ENCODE data around the gene IRS1. TPM values are rescaled to one million over a fixed set of nuclear protein-coding genes. Genes with fewer than 3 reads are reported as not detected.

Gene IRS1
- total RNA-seq, 2 experiments from 2014 or later = 4.5 to 5.8 TPM

DNA sequence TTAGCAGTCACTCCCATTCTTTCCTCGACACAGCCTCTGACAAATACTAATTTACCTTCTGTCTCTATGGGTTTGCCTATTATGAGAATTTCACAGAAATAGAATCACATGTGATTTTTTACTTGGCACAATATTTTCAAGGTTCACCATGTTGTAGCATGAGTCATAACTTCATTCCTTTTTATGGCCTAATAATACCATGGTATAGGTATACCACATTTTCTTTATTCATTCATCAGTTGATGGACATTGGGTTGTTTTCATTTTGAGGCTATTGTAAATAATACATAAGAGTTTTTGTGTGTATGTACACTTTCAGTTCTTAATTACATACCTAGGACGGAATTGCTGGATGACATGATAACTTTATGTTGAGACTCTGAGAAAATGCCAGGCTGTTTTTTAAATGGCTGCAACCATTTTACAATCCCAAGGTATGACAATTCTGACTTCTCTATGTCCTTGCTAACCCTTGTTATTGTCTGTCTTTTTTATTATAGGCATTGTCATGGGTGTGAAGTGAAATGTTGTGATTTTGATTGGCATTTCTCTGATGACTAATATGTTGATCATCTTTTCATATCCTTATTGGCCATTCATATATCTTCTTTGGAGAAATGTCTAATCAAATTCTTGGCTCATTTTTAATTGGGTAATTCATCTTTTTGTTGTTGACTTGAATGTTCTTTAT, 87.9 kb downstream of the IRS1 start:
- Mint-ChIP-seq H3K27me3 (peaks cover 8% of the 10 kb centered on the region), H3K27ac (no peak overlapping the region), H3K9me3 (ENCODE audit: low read depth) (no peaks in the 10 kb centered on the region), H3K4me1 (no peaks in the 10 kb centered on the region), H3K4me3 (no peak overlapping the region), H3K36me3 (no peaks in the 10 kb centered on the region)
- CTCF ChIA-PET = interaction anchor here (1.2 kb wide), 1 partner anchor 31 kb away, joined by 3 read pairs; no protein-coding TSS in a partner anchor
- DNase-seq (no peak), ATAC-seq (no peak)

DNA sequence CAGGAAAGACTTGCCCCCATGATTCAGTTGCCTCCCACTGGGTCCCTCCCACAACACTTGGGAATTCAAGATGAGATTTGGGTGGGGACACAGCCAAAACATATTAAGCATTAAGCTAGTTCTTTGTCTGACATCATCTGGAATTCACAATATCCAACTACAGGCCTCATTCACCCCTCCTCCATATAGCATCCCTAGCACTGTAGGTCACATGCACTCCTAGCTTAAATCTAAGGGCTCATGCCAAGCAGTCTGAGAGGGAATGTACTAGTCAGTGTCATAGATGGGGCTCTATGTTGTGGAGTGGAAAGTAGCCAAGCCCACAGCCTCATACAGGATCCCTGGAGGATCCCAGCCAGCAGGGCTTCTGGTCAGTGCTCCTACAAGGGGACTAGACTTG, 92.1 kb downstream of the IRS1 start:
- Mint-ChIP-seq H3K27me3 (peaks cover 8% of the 10 kb centered on the region), H3K27ac (no peak overlapping the region), H3K4me1 (no peaks in the 10 kb centered on the region), H3K4me3 (no peak overlapping the region), H3K36me3 (no peaks in the 10 kb centered on the region), H3K9me3 (ENCODE audit: low read depth) (peaks cover 2% of the 10 kb centered on the region)
- DNase-seq (no peak), ATAC-seq (no peak)
- CTCF ChIA-PET = no interaction called here

DNA sequence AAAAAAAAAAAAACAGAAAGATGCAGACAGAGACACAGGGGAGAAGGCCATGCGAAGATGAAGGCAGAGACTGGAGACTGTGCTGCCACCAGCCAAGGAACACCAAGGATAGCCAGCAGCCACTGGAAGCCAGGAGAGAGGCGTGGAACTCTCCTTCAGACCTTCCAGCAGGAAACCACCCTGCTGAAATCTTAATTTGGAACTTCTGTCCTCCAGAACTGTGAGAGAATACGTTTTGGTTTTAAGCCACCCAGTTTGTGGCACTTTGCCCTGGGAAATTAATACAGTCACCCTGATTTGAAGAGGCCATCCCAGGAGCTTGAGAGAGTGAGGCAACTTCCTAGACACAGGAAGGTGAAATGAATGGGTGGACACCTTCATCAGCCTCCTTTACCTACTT, 93.7 kb downstream of the IRS1 start:
- H3K9me3 Mint-ChIP-seq (ENCODE audit: low read depth) = peaks cover 2% of the 10 kb centered on the region
- CTCF ChIA-PET = interaction anchor here (0.7 kb wide), 1 partner anchor 27 kb away, joined by 3 read pairs; no protein-coding TSS in a partner anchor
- DNase-seq (no peak), ATAC-seq (no peak)
- H3K27ac Mint-ChIP-seq = no peak overlapping the region
- no peaks in the 10 kb centered on the region for H3K36me3 Mint-ChIP-seq
- peaks cover 4% of the 10 kb centered on the region for H3K4me1 Mint-ChIP-seq
- H3K4me3 Mint-ChIP-seq = no peak overlapping the region
- peaks cover 11% of the 10 kb centered on the region for H3K27me3 Mint-ChIP-seq

DNA sequence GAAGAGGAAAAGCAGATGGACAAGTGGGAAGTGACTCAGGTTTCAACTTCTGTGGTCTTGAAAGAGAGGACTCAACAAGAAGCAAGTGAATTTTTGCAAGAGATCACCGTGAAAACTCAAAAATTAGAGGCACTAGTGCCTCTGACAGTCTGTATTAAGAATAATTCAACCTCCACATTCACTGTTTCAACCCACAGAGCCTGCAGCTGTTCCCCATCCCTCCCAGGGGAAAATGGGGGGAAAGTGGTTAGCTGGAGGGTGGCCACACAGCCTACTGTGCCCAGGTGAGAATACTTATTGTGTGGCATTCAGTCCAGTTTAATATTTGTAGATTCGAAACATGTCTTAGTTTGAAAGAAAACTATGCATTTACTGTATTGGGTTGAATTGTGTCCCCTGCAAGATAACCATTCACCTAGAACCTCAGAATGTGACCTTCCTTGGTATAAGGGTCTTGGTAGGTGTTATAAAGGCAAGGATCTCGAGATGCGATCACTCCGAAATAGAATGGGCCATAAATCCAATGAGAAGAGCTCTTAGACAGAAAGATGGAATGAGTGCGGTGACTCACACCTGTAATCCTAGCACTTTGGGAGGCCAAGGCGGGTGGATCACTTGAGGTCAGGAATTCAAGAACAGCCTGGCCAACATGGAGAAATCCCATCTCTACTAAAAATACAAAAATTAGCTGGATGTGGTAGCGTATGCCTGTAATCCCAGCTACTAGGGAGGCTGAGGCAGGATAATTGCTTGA, 94.3 kb downstream of the IRS1 start:
- Mint-ChIP-seq H3K4me3 (no peak overlapping the region), H3K4me1 (peaks cover 5% of the 10 kb centered on the region), H3K36me3 (no peaks in the 10 kb centered on the region), H3K9me3 (ENCODE audit: low read depth) (peaks cover 2% of the 10 kb centered on the region), H3K27me3 (peaks cover 12% of the 10 kb centered on the region), H3K27ac (no peak overlapping the region)
- CTCF ChIA-PET = interaction anchor here (0.7 kb wide), 1 partner anchor 28 kb away, joined by 3 read pairs; no protein-coding TSS in a partner anchor
- DNase-seq (no peak), ATAC-seq (no peak)

DNA sequence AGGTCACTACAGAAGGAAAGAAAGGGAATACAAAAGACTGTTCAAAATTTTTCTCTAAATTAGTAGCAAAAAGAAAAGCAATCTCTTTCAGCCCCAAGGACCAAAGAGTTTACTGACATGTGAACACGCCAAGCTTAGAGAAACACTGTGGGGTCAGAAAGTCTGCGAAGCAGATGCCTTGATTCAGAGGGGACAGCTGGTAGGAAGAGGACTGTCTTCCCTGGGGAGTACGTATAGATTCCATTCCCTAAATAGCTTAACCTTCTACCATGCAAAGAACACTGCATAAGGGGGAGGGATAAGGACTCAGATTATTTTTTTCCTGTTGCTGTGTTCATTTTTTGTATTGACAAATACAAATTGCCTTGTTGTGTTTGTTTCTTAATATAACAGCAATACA, 96.1 kb downstream of the IRS1 start:
- Mint-ChIP-seq H3K4me1 (peaks cover 5% of the 10 kb centered on the region), H3K9me3 (ENCODE audit: low read depth) (peaks cover 2% of the 10 kb centered on the region), H3K27ac (no peak overlapping the region), H3K27me3 (peaks cover 12% of the 10 kb centered on the region), H3K4me3 (no peak overlapping the region), H3K36me3 (no peaks in the 10 kb centered on the region)
- ATAC-seq = no peak
- no peak for DNase-seq
- CTCF ChIA-PET = no interaction called here

DNA sequence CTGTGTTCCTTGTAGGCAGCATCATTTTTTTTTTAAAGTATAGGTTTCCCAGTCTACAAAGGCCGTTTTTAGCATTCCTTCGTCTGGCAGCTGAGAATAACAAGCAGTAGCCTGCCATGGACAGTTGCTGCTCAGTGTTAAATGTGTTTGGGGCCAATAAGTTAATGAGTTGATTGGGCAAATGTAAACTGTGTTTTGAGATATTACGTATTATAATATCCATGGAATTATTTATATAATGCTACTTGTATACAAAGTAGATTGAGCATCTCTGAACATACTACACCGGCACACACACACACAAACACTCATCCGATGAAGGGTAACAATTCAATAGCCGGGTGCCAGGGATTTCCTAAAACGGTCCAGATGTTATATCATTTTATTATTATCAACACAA, 97.2 kb downstream of the IRS1 start:
- Mint-ChIP-seq H3K27ac (no peak overlapping the region), H3K36me3 (no peaks in the 10 kb centered on the region), H3K4me1 (peaks cover 5% of the 10 kb centered on the region), H3K4me3 (no peak overlapping the region), H3K9me3 (ENCODE audit: low read depth) (peaks cover 2% of the 10 kb centered on the region), H3K27me3 (peaks cover 12% of the 10 kb centered on the region)
- CTCF ChIA-PET = no interaction called here
- no peak for DNase-seq
- no peak for ATAC-seq

DNA sequence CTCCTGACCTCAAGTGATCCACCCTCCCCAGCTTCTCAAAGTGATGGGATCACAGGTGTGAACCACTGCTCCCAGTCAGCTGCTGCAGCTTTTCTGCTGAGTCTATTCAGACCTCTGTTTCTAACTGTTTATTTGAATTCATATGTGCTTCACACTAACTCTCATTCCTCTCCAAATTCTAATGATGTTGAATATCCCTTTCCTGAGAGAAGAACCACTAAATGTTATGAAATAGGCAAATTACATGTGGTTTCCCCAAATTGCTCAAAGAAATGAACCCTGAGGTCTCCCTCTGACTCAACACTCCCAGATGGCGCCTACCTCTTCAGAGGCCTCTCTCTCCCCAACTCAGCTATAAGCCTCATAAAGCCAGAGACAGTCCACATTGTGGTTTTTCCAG, 98.6 kb downstream of the IRS1 start:
- Mint-ChIP-seq H3K27me3 (peaks cover 12% of the 10 kb centered on the region), H3K4me1 (peaks cover 5% of the 10 kb centered on the region), H3K9me3 (ENCODE audit: low read depth) (peaks cover 2% of the 10 kb centered on the region), H3K4me3 (no peak overlapping the region), H3K27ac (no peak overlapping the region), H3K36me3 (no peaks in the 10 kb centered on the region)
- ATAC-seq (no peak), DNase-seq (no peak)
- CTCF ChIA-PET = no interaction called here

DNA sequence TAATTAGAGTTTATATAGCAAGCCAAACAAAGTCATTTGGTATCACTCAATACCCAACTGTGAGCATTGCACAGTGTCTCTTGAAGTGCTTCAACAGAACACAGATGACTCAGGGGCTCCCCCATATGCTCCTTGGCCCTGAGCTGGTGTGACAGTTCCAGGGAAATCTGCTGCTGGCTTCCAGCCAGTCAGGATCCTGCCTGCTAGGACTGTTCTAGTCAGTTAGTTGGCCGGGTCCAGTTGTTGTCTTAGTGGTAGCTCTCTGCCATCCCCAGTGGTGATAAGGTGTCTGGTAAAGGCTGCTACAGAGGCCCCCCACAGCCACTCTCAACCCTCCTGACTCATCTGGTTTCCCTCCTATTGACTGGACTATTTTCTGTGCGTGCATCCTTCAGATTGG, 100.3 kb downstream of the IRS1 start:
- H3K4me1 Mint-ChIP-seq = peaks cover 5% of the 10 kb centered on the region
- ATAC-seq (no peak), DNase-seq (no peak)
- CTCF ChIA-PET = no interaction called here
- H3K27ac Mint-ChIP-seq = no peak overlapping the region
- no peaks in the 10 kb centered on the region for H3K9me3 Mint-ChIP-seq (ENCODE audit: low read depth)
- no peaks in the 10 kb centered on the region for H3K36me3 Mint-ChIP-seq
- peaks cover 14% of the 10 kb centered on the region for H3K27me3 Mint-ChIP-seq
- H3K4me3 Mint-ChIP-seq = no peak overlapping the region

DNA sequence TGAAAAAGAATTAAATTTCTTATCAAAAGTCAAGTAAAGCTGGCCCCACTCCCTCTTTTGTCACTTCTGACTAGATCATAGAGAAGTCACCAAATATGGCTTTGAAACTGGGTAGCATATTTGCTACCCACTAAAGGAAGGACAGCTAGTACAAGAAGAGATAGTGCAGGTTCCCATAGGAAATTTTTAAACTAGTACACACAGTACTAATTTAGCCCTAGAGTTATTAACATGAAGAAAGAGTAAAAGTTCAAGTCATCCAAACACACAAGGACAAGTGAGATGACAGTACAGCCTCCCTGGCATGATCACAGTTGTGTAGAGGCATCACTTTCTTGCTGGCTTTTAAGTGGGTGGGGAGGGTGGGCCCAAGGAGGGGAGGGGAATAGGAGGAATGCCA, 100.9 kb downstream of the IRS1 start:
- DNase-seq = no peak
- H3K36me3 Mint-ChIP-seq = no peaks in the 10 kb centered on the region
- CTCF ChIA-PET = no interaction called here
- peaks cover 5% of the 10 kb centered on the region for H3K4me1 Mint-ChIP-seq
- no peak overlapping the region for H3K4me3 Mint-ChIP-seq
- H3K9me3 Mint-ChIP-seq (ENCODE audit: low read depth) = no peaks in the 10 kb centered on the region
- H3K27ac Mint-ChIP-seq = no peak overlapping the region
- no peak for ATAC-seq
- H3K27me3 Mint-ChIP-seq = peaks cover 19% of the 10 kb centered on the region

DNA sequence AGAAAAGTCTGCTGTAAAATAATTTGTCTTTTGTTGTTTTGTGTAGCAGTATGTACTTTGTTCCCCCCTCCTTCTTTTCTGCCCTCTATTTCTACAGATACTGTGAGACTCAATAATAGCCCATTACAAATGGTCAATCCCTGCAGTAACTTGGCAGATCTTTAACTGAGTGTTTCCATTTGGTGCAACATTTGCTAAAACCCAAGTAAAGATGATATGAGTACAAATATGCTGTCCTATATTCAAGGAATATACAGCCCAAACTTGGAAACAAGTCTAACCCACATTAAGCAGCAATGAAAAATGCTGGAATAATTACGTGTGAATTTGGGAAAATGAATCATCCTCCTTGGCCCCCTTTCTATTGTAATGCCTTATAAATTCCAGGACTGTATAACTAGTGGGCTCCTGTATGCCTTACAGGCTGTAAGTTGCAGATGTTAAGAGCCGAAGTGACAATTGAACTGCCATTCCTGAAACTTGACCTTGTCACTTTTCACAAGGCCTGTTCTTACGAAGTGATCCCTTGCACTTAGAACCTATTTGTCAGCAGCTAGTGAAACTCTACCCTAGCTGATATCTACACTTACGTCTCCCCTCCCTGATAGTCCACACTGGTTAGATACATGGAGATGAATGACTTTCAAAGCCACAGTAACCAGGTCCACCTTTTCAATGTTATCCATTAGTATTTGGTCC, 104.9 kb downstream of the IRS1 start:
- ATAC-seq (no peak), DNase-seq (no peak)
- H3K4me3 Mint-ChIP-seq = no peak overlapping the region
- H3K27ac Mint-ChIP-seq = no peak overlapping the region
- no peaks in the 10 kb centered on the region for H3K9me3 Mint-ChIP-seq (ENCODE audit: low read depth)
- H3K27me3 Mint-ChIP-seq = peaks cover 34% of the 10 kb centered on the region
- no peaks in the 10 kb centered on the region for H3K36me3 Mint-ChIP-seq
- CTCF ChIA-PET = no interaction called here
- H3K4me1 Mint-ChIP-seq = peaks cover 6% of the 10 kb centered on the region

DNA sequence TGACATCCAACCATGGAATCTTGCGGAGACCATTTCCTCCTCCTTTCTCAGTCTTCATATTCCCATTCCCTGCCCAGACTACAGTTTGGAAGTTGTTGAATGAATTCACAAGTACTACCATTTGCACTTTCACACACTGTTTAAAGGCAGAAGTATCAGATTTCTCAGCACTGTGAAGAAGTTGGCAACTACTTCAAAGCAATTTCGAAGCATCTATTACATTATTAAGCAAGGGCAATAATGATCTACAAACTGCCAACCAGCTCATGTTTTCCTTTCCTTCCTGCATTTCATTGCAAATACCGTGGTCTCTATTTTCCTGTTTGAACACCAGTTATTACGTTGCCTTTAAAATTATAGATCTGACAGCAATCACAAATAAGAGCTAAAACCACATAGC, 105.5 kb downstream of the IRS1 start:
- Mint-ChIP-seq H3K4me3 (no peak overlapping the region), H3K4me1 (peaks cover 6% of the 10 kb centered on the region), H3K9me3 (ENCODE audit: low read depth) (no peaks in the 10 kb centered on the region), H3K36me3 (no peaks in the 10 kb centered on the region), H3K27ac (no peak overlapping the region), H3K27me3 (peaks cover 34% of the 10 kb centered on the region)
- CTCF ChIA-PET = no interaction called here
- ATAC-seq = no peak
- no peak for DNase-seq

DNA sequence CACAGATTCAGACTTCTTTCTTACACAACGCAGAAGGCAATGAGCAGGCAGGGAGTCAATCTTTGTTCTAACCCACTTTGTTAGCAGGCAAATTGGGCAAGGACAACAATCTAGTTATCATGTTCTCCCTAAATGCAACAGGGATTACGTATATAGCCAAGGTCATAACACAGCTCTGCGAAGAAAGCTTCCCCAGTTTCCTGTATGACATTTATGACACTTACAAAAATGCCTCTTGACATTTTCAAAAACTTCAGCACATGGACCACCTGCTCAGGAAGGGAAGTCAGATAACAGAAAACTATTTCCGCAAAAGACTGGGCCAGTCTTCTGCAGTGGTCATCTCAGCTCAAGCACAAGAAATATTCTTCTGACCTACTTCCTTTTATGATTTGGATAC, 106.1 kb downstream of the IRS1 start:
- Mint-ChIP-seq H3K36me3 (no peaks in the 10 kb centered on the region), H3K4me1 (peaks cover 6% of the 10 kb centered on the region), H3K4me3 (no peak overlapping the region), H3K27me3 (peaks cover 39% of the 10 kb centered on the region), H3K27ac (no peak overlapping the region), H3K9me3 (ENCODE audit: low read depth) (no peaks in the 10 kb centered on the region)
- DNase-seq (no peak), ATAC-seq (no peak)
- CTCF ChIA-PET = no interaction called here

DNA sequence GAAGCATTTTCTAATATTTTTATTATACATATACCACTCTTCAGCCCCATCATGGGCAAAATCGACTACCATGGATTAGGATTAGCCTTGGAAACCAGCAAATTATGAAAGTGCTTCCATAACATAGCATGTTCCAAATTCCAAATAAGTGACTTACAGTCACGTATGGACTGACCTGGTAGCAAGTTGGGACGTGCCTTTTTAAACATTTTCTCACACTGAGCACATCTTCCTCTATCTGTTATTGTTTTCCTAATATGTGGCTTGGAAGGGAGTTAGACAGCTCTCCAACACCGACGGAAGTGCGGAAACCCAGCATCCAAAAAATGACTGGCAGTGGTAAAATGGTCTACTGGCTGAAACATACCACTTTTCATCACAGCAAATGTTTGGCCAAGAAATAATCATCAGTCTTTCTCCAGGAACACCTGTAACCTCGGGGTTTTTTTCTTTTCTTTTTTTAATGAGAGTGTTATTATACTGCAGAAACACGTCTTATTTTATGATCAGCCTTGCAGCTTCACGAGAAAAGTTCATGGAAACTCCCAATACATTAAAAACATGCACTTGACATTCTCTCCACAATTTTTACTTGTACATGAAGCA, 107.0 kb downstream of the IRS1 start:
- H3K27me3 Mint-ChIP-seq = peaks cover 46% of the 10 kb centered on the region

More for the DNA sequence above, 107.0 kb downstream of the IRS1 start:
- H3K36me3 Mint-ChIP-seq = no peaks in the 10 kb centered on the region
- H3K9me3 Mint-ChIP-seq (ENCODE audit: low read depth) = no peaks in the 10 kb centered on the region
- H3K4me1 Mint-ChIP-seq = peaks cover 6% of the 10 kb centered on the region
- ATAC-seq (no peak), DNase-seq (no peak)
- H3K27ac Mint-ChIP-seq = no peak overlapping the region
- CTCF ChIA-PET = interaction anchor here (1.1 kb wide), 1 partner anchor 110 kb away, joined by 3 read pairs; no protein-coding TSS in a partner anchor
- no peak overlapping the region for H3K4me3 Mint-ChIP-seq

Measured in activated CD8-positive, alpha-beta memory T cell treated with anti-CD3 and anti-CD28 coated beads, Interleukin-2, amount 10 ng/mL, durations not matched to agents 7 days and 5 days (primary cell).